PC-9 (cell line): ENCODE data around the gene PTPRD.

Source experiments
- CTCF ChIP-seq: fragments of 200-600 bp; sonication (generic); conservative IDR thresholded peaks from 2 replicates; pipeline ENCODE4 v1.6.1; 2017; ENCODE audit warnings: mixed run types, antibody characterized with exemption, mild to moderate bottlenecking, moderate library complexity
- EZH2 ChIP-seq: fragments of 200-600 bp; sonication (generic); IDR thresholded peaks from 2 replicates; pipeline ENCODE4 v1.8.0; 2017; ENCODE audit warnings: antibody characterized with exemption, low read depth

GRCh38 chr9:8842402-8843193, 1770.2 kb downstream of the PTPRD start:
- TF ChIP-seq CTCF, result no peak
- TF ChIP-seq EZH2, result no peak
